T-helper 17 cell (primary cell): ENCODE results near the gene PCDH9. TPM values are rescaled to one million over a fixed set of nuclear protein-coding genes. Genes with fewer than 3 reads are reported as not detected.

Experiments used
- ATAC-seq: fragments of 150-1000 bp; cut with Tn5 transposase; 2 replicates; pipeline ENCODE4 v1.10.0; 2021; ENCODE audit warnings: mild to moderate bottlenecking, moderate library complexity
- DNase-seq, 3 donors: peaks; one replicate each; pipeline versions ENCODE4 v3.0.0 to v3.0.0-alpha.2; 2020 to 2021
- H3K9me3 ChIP-seq: one replicate; pipeline ENCODE4 v1.7.0; 2013; ENCODE audit warnings: low read length, mild to moderate bottlenecking; ENCODE audit not compliant: control insufficient read depth, poor library complexity, severe bottlenecking
- H3K27ac Mint-ChIP-seq: one replicate; pipeline ENCODE4 v1.8.0; 2022; ENCODE audit warnings: mild to moderate bottlenecking, moderate library complexity, mixed read lengths
- H3K27me3 Mint-ChIP-seq: one replicate; pipeline ENCODE4 v1.8.0; 2022; ENCODE audit warnings: mixed read lengths
- H3K36me3 Mint-ChIP-seq: one replicate; pipeline ENCODE4 v1.8.0; 2022; ENCODE audit warnings: low read depth, mixed read lengths
- H3K4me1 Mint-ChIP-seq: one replicate; pipeline ENCODE4 v1.8.0; 2022; ENCODE audit warnings: mild to moderate bottlenecking, mixed read lengths
- H3K4me3 Mint-ChIP-seq: one replicate; pipeline ENCODE4 v1.8.0; 2022; ENCODE audit warnings: mild to moderate bottlenecking, moderate library complexity, mixed read lengths
- total RNA-seq, 4 donors: library from RNA in 2 of 4; stranded (reverse) in 2 of 4; gene quantifications; one replicate each; pipeline ENCODE4 v1.2.3 and lab custom pipeline; 2022 to 2026

PCDH9 gene
- total RNA-seq, 2 donors from 2014 or later, result 0.50 to 0.67 TPM

- Mint-ChIP-seq H3K36me3 (no peaks in the 10 kb centered on the region), H3K27ac (no peak overlapping the region), H3K4me3 (no peak overlapping the region), H3K4me1 (no peaks in the 10 kb centered on the region), H3K27me3 (no peaks in the 10 kb centered on the region)
- DNase-seq, result no peak
- no peaks in the 10 kb centered on the region for H3K9me3 ChIP-seq
- ATAC-seq, result no peak
Observed at GRCh38 chr13:66680031-66680430, 550.1 kb downstream of the PCDH9 start.

- ATAC-seq, result no peak
- H3K4me1 Mint-ChIP-seq, result no peaks in the 10 kb centered on the region
Observed at GRCh38 chr13:66675620-66676019, 554.5 kb downstream of the PCDH9 start.

GRCh38 chr13:66673401-66673800 is 556.7 kb downstream of the PCDH9 start:
- DNase-seq (no peak), ATAC-seq (no peak)
- H3K9me3 ChIP-seq, result no peaks in the 10 kb centered on the region
- no peaks in the 10 kb centered on the region for H3K27me3 Mint-ChIP-seq
- H3K4me3 Mint-ChIP-seq, result no peak overlapping the region
- no peaks in the 10 kb centered on the region for H3K4me1 Mint-ChIP-seq
- no peaks in the 10 kb centered on the region for H3K36me3 Mint-ChIP-seq
- no peak overlapping the region for H3K27ac Mint-ChIP-seq

More at GRCh38 chr13:66675620-66676019, 554.5 kb downstream of the PCDH9 start:
- no peak overlapping the region for H3K27ac Mint-ChIP-seq
- H3K9me3 ChIP-seq, result no peaks in the 10 kb centered on the region
- H3K4me3 Mint-ChIP-seq, result no peak overlapping the region
- no peaks in the 10 kb centered on the region for H3K27me3 Mint-ChIP-seq
- no peaks in the 10 kb centered on the region for H3K36me3 Mint-ChIP-seq
- no peak for DNase-seq

DNA sequence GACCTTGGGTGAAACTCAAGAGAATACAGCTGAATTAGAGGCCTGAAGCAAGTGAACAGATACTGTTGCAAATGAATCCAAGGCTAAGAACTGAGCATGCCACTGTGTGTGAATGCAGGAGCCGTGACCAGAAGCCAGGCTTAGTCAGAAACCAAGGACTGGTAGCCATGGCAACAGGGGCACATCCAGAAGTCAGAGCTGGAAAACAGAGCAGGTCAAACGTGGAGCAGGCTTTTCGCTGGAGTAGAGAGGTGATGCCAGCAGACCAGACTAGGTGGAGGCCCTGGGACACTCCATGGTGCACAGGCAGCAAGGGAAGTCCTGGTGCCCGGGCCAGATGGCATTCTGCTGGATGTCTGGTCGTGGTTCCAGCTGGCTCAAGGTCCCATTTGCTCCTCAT is 564.1 kb downstream of the PCDH9 start:
- no peak for ATAC-seq

GRCh38 chr13:66663711-66664110 is 566.4 kb downstream of the PCDH9 start:
- no peak overlapping the region for H3K4me3 Mint-ChIP-seq

More for the DNA sequence above, 564.1 kb downstream of the PCDH9 start:
- H3K4me1 Mint-ChIP-seq, result no peaks in the 10 kb centered on the region
- no peaks in the 10 kb centered on the region for H3K27me3 Mint-ChIP-seq
- no peaks in the 10 kb centered on the region for H3K9me3 ChIP-seq
- no peak overlapping the region for H3K27ac Mint-ChIP-seq
- no peak overlapping the region for H3K4me3 Mint-ChIP-seq
- no peaks in the 10 kb centered on the region for H3K36me3 Mint-ChIP-seq
- no peak for DNase-seq

DNA sequence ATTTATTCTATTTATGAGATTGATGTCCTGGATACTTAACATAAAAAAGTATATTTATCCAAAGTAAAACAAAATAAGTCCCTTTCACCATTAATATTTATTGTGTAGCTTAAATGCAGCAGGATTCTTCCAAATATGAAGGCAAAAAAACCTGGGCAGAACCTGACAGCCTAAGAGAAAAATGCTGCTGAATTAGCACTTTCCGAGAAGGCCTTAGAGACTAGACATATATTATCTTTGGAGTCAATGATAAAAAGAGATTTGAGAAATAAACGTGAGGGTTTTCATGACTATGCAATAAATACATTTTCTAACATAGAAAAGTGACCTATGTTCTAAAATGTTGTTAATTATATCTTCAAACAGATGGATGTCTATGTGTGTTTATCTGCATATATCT is 566.9 kb downstream of the PCDH9 start:
- Mint-ChIP-seq H3K27me3 (no peaks in the 10 kb centered on the region), H3K4me1 (no peaks in the 10 kb centered on the region)

More at GRCh38 chr13:66663711-66664110, 566.4 kb downstream of the PCDH9 start:
- no peaks in the 10 kb centered on the region for H3K9me3 ChIP-seq
- Mint-ChIP-seq H3K27ac (no peak overlapping the region), H3K27me3 (no peaks in the 10 kb centered on the region), H3K36me3 (no peaks in the 10 kb centered on the region), H3K4me1 (no peaks in the 10 kb centered on the region)
- ATAC-seq (no peak), DNase-seq (no peak)

GRCh38 chr13:66661336-66661735 is 568.8 kb downstream of the PCDH9 start:
- no peak overlapping the region for H3K27ac Mint-ChIP-seq
- DNase-seq (no peak), ATAC-seq (no peak)
- no peaks in the 10 kb centered on the region for H3K4me1 Mint-ChIP-seq
- H3K4me3 Mint-ChIP-seq, result no peak overlapping the region
- no peaks in the 10 kb centered on the region for H3K27me3 Mint-ChIP-seq
- H3K36me3 Mint-ChIP-seq, result no peaks in the 10 kb centered on the region
- no peaks in the 10 kb centered on the region for H3K9me3 ChIP-seq

More for the DNA sequence above, 566.9 kb downstream of the PCDH9 start:
- H3K27ac Mint-ChIP-seq, result no peak overlapping the region
- ATAC-seq, result no peak
- no peaks in the 10 kb centered on the region for H3K36me3 Mint-ChIP-seq
- DNase-seq, result no peak
- no peak overlapping the region for H3K4me3 Mint-ChIP-seq
- no peaks in the 10 kb centered on the region for H3K9me3 ChIP-seq

DNA sequence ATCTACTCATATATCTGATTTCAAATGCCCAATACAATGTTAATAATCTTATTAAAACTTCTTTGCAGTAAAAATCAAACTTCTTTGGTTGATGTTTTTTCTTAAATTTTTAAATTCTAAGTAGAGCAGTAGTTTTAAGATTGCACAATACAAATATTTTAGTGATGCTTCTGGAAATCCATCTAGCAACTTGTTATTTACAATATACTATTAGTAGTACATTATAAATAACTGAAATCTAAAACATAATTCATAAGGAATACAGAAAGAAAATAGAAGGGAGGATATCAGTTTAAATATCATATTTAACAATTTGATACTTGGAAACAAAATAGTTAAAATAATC is 569.7 kb downstream of the PCDH9 start:
- no peaks in the 10 kb centered on the region for H3K36me3 Mint-ChIP-seq
- no peak for ATAC-seq
- H3K4me3 Mint-ChIP-seq, result no peak overlapping the region
- no peaks in the 10 kb centered on the region for H3K4me1 Mint-ChIP-seq
- no peak for DNase-seq
- H3K27ac Mint-ChIP-seq, result no peak overlapping the region
- no peaks in the 10 kb centered on the region for H3K9me3 ChIP-seq
- no peaks in the 10 kb centered on the region for H3K27me3 Mint-ChIP-seq

GRCh38 chr13:66659701-66660467 is 570.3 kb downstream of the PCDH9 start:
- Mint-ChIP-seq H3K27ac (no peak overlapping the region), H3K4me1 (no peaks in the 10 kb centered on the region), H3K4me3 (no peak overlapping the region), H3K27me3 (no peaks in the 10 kb centered on the region), H3K36me3 (no peaks in the 10 kb centered on the region)
- ATAC-seq (peak; percentile 16), DNase-seq (no peak)
- no peaks in the 10 kb centered on the region for H3K9me3 ChIP-seq

DNA sequence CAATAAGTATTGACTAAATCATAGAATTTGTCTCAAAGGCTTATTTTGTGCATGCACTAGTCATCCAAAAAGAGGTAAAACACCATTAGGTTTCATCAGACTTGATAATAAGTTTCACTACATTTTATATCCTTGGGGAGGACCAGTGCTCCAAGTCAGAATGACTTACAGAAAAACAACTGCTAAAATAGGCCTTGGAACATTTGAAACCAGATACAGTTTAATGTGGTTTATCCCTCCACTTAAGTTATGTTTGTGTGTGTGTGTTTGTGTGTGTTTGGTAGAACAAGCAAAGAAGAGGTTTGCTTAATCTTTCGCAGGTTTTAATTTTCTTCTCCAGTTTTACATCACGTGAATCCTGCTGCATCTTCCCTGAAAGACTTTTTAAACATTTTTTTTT is 570.9 kb downstream of the PCDH9 start:
- no peak for ATAC-seq
- no peak for DNase-seq
- no peak overlapping the region for H3K27ac Mint-ChIP-seq
- H3K27me3 Mint-ChIP-seq, result no peaks in the 10 kb centered on the region
- no peaks in the 10 kb centered on the region for H3K4me1 Mint-ChIP-seq
- H3K4me3 Mint-ChIP-seq, result no peak overlapping the region
- no peaks in the 10 kb centered on the region for H3K36me3 Mint-ChIP-seq
- no peaks in the 10 kb centered on the region for H3K9me3 ChIP-seq

DNA sequence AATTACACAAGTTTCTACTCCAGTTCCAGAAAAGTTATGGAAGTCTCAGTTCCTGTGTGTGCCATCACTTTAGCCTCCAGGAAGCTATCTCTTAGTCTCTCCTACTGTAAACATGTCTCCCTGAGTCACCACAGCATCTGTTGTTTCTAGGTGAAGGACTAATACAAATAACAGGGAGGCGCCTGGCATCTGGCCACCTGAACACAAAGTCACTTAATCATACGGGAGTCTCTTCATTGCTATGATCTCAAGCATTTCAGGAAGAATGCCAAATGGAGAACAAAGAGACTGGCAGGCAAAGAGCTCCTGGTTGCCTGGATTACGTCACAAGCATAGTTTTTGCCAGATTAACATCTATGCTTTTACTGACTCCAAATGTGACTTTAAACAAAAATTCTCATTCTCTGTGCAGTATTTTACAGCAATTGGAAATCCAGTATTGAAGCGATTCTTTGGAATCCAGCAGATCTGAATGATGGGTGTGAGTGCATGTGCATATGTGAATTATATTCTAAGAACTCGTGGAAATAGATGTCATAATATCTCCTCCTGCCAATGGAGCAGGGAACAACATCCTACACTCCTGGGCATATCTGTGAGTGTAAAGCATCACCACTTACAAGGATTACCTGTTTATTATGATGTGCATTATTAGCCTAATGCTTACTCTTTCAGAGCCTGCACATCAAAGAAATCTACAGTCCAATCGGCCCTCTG is 572.8 kb downstream of the PCDH9 start:
- H3K36me3 Mint-ChIP-seq, result no peaks in the 10 kb centered on the region
- no peaks in the 10 kb centered on the region for H3K9me3 ChIP-seq
- H3K27me3 Mint-ChIP-seq, result no peaks in the 10 kb centered on the region
- H3K4me1 Mint-ChIP-seq, result no peaks in the 10 kb centered on the region
- no peak overlapping the region for H3K4me3 Mint-ChIP-seq
- no peak for DNase-seq
- no peak for ATAC-seq
- H3K27ac Mint-ChIP-seq, result no peak overlapping the region

DNA sequence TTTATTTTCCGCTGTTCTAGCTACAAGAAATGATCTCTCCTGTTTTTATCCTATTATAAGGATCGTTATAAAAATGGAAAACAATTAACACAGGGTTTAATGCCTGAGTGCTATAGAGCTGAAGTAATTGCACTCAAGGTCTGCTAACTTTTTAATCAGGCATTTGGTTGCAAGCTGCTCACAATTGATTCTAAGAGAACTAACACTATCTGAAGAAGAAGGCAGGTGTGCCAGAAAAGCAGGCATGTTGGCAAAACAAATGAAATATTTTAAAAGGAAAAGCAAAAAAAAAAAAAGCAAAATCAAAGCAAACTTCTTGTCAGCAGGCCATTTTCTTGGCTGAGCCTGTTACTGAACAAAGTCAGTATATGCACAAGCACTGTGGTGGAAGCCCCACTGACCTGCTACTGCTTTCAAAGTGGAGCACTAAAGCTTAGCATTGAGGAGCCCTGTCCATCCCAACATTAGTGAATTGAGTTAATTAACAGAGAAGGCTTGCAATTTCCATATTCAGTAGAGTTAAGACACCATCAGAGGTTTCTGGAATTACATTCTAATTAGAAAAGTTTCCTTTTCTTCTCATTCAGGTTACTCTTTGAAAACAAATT is 574.2 kb downstream of the PCDH9 start:
- no peaks in the 10 kb centered on the region for H3K4me1 Mint-ChIP-seq
- H3K27me3 Mint-ChIP-seq, result no peaks in the 10 kb centered on the region
- H3K27ac Mint-ChIP-seq, result no peak overlapping the region
- no peaks in the 10 kb centered on the region for H3K9me3 ChIP-seq
- no peaks in the 10 kb centered on the region for H3K36me3 Mint-ChIP-seq
- H3K4me3 Mint-ChIP-seq, result no peak overlapping the region
- ATAC-seq (no peak), DNase-seq (no peak)

- no peaks in the 10 kb centered on the region for H3K4me1 Mint-ChIP-seq
- H3K36me3 Mint-ChIP-seq, result no peaks in the 10 kb centered on the region
- H3K4me3 Mint-ChIP-seq, result no peak overlapping the region
- no peak overlapping the region for H3K27ac Mint-ChIP-seq
- DNase-seq, result no peak
- no peak for ATAC-seq
- no peaks in the 10 kb centered on the region for H3K27me3 Mint-ChIP-seq
- no peaks in the 10 kb centered on the region for H3K9me3 ChIP-seq
Observed at GRCh38 chr13:66644855-66645460, 585.2 kb downstream of the PCDH9 start.
